ENCODE results near the gene GSG1L.
A peak's percentile ranks its signal among the peaks of the same experiment; 100 is the strongest.
"Not testable (repeated sequence)": the region's sequence is repeated elsewhere in the genome, so short reads cannot be mapped to it uniquely, and the experiment has no call there.

The GSG1L gene

GRCh38 chr16:27883576-27883975 is 179.9 kb downstream of the GSG1L start:
- no peak for FAIRE-seq

- no peak for FAIRE-seq
These were observed 183.2 kb downstream of the GSG1L start for GRCh38 chr16:27880287-27880686.

GRCh38 chr16:27879601-27880247 is 183.8 kb downstream of the GSG1L start:
- peak; percentile 48 for FAIRE-seq

GRCh38 chr16:27872627-27873026 is 190.9 kb downstream of the GSG1L start:
- FAIRE-seq = not testable (repeated sequence)

GRCh38 chr16:27870116-27870798 is 193.3 kb downstream of the GSG1L start:
- FAIRE-seq = no peak

- FAIRE-seq = no peak
These were observed 194.1 kb downstream of the GSG1L start for GRCh38 chr16:27869411-27869810.

- no peak for FAIRE-seq
These were observed 195.3 kb downstream of the GSG1L start for GRCh38 chr16:27868180-27868579.

GRCh38 chr16:27867122-27868110 is 196.1 kb downstream of the GSG1L start:
- no peak for FAIRE-seq

- no peak for FAIRE-seq
These were observed 200.1 kb downstream of the GSG1L start for GRCh38 chr16:27863377-27863776.

GRCh38 chr16:27862953-27863352 is 200.6 kb downstream of the GSG1L start:
- no peak for FAIRE-seq

GRCh38 chr16:27860091-27860490 is 203.4 kb downstream of the GSG1L start:
- no peak for FAIRE-seq

- no peak for FAIRE-seq
These were observed 204.5 kb downstream of the GSG1L start for GRCh38 chr16:27859020-27859419.

- no peak for FAIRE-seq
These were observed 209.9 kb downstream of the GSG1L start for GRCh38 chr16:27853651-27854050.

GRCh38 chr16:27853101-27853500 is 210.4 kb downstream of the GSG1L start:
- no peak for FAIRE-seq

- FAIRE-seq = no peak
These were observed 210.8 kb downstream of the GSG1L start for GRCh38 chr16:27852681-27853080.

- no peak for FAIRE-seq
These were observed 211.4 kb downstream of the GSG1L start for GRCh38 chr16:27852116-27852515.

GRCh38 chr16:27851586-27851985 is 211.9 kb downstream of the GSG1L start:
- no peak for FAIRE-seq

GRCh38 chr16:27849621-27850020 is 213.9 kb downstream of the GSG1L start:
- FAIRE-seq = no peak

- FAIRE-seq = no peak
These were observed 216.4 kb downstream of the GSG1L start for GRCh38 chr16:27847030-27847550.

GRCh38 chr16:27844826-27845225 is 218.7 kb downstream of the GSG1L start:
- FAIRE-seq = no peak

GRCh38 chr16:27843800-27844199 is 219.7 kb downstream of the GSG1L start:
- FAIRE-seq = no peak

- FAIRE-seq = no peak
These were observed 221.6 kb downstream of the GSG1L start for GRCh38 chr16:27841911-27842310.
